Measurements from ENCODE around the gene CDH5. TPM values are rescaled to one million over a fixed set of nuclear protein-coding genes. Genes with fewer than 3 reads are reported as not detected.

The CDH5 gene
- total RNA-seq, 1 experiment from 2014 or later: not detected

- Mint-ChIP-seq H3K27ac (ENCODE audit: low read depth, unreplicated experiment) (no peak overlapping the region), H3K27me3 (ENCODE audit: insufficient read depth, unreplicated experiment) (peaks cover 21% of the 10 kb centered on the region), H3K9me3 (ENCODE audit: unreplicated experiment) (no peaks in the 10 kb centered on the region), H3K36me3 (ENCODE audit: insufficient read depth, unreplicated experiment) (no peaks in the 10 kb centered on the region), H3K4me3 (ENCODE audit: unreplicated experiment) (no peak overlapping the region), H3K4me1 (ENCODE audit: insufficient read depth, unreplicated experiment) (peaks cover 7% of the 10 kb centered on the region)
- no TSS peak for BruUV-seq (replicated peaks)
- TF ChIP-seq CTCF (IDR thresholded peaks at IDR 0.05; ENCODE audit: unreplicated experiment): no peak
- ChIA-PET CTCF (interaction anchor here (0.6 to 7.8 kb wide), 6 partner anchors 11 to 1622 kb away, joined by 3 to 91 read pairs (median 6); no protein-coding TSS in a partner anchor), POLR2A (interaction anchor here (0.9 kb wide), 1 partner anchor 13 kb away, joined by 3 read pairs; no protein-coding TSS in a partner anchor)
- intact Hi-C loops (cut with micrococcal nuclease): no loop called here
- DNase-seq (ENCODE audit: unreplicated experiment): no peak
Measured at GRCh38 chr16:66367968-66368891, 1.7 kb downstream of the CDH5 start.

DNA sequence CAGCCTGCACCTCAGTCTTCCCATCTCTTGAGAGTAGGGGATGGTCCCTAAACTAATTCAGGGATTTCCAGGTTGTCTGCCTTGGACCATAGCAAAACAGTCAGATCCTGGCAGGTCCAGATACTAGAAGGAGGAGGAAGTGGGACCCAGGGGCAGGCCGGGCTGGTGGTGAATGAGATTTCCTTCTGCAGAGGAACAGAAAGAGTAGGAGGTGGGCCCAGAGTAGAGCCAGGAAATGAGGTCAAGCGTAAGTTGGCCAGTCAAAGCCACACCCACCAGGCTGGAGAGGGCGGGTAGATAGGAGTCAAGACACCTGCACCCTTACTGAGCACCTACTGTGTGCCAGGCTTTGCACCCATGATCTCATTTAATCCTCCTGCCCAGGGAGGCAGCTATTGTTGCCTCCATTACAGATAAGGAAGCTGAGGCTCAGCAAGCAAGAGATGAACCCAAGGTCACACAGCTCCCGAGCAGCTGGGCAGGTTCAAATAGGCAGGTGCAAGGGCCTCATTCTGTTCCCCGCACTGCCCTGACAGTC lies 2.6 kb downstream of the CDH5 start:
- peaks cover 13% of the 10 kb centered on the region for H3K27me3 Mint-ChIP-seq (ENCODE audit: insufficient read depth, unreplicated experiment)
- H3K36me3 Mint-ChIP-seq (ENCODE audit: insufficient read depth, unreplicated experiment): no peaks in the 10 kb centered on the region
- no peak overlapping the region for H3K27ac Mint-ChIP-seq (ENCODE audit: low read depth, unreplicated experiment)
- no peak for DNase-seq (ENCODE audit: unreplicated experiment)
- H3K9me3 Mint-ChIP-seq (ENCODE audit: unreplicated experiment): no peaks in the 10 kb centered on the region
- intact Hi-C loops (cut with micrococcal nuclease): no loop called here
- peaks cover 7% of the 10 kb centered on the region for H3K4me1 Mint-ChIP-seq (ENCODE audit: insufficient read depth, unreplicated experiment)
- POLR2A ChIA-PET: interaction anchor here (0.9 kb wide), 1 partner anchor 12 kb away, joined by 3 read pairs; no protein-coding TSS in a partner anchor
- CTCF ChIA-PET: interaction anchor here (0.6 to 7.8 kb wide), 2 partner anchors 12 to 1623 kb away, joined by 3 to 91 read pairs; no protein-coding TSS in a partner anchor
- no peak for TF ChIP-seq CTCF (IDR thresholded peaks at IDR 0.05; ENCODE audit: unreplicated experiment)
- H3K4me3 Mint-ChIP-seq (ENCODE audit: unreplicated experiment): no peak overlapping the region
- BruUV-seq (replicated peaks): no TSS peak

- no peak for DNase-seq (ENCODE audit: unreplicated experiment)
- H3K9me3 Mint-ChIP-seq (ENCODE audit: unreplicated experiment): no peaks in the 10 kb centered on the region
- ChIA-PET POLR2A (interaction anchor here (0.9 kb wide), 1 partner anchor 9 kb away, joined by 3 read pairs; no protein-coding TSS in a partner anchor), CTCF (interaction anchor here (0.6 to 7.8 kb wide), 3 partner anchors 14 to 684 kb away, joined by 3 to 91 read pairs (median 9); no protein-coding TSS in a partner anchor)
- BruUV-seq (replicated peaks): no TSS peak
- no peaks in the 10 kb centered on the region for H3K36me3 Mint-ChIP-seq (ENCODE audit: insufficient read depth, unreplicated experiment)
- H3K27ac Mint-ChIP-seq (ENCODE audit: low read depth, unreplicated experiment): no peak overlapping the region
- no peaks in the 10 kb centered on the region for H3K27me3 Mint-ChIP-seq (ENCODE audit: insufficient read depth, unreplicated experiment)
- TF ChIP-seq CTCF (IDR thresholded peaks at IDR 0.05; ENCODE audit: unreplicated experiment): no peak
- H3K4me3 Mint-ChIP-seq (ENCODE audit: unreplicated experiment): no peak overlapping the region
- H3K4me1 Mint-ChIP-seq (ENCODE audit: insufficient read depth, unreplicated experiment): no peaks in the 10 kb centered on the region
- intact Hi-C loops (cut with micrococcal nuclease): no loop called here
Measured at GRCh38 chr16:66370786-66371684, 4.5 kb downstream of the CDH5 start.
